ENCODE results near the gene RBM33.
"Not testable (repeated sequence)": the region's sequence is repeated elsewhere in the genome, so short reads cannot be mapped to it uniquely, and the experiment has no call there.

Gene RBM33, protein sequence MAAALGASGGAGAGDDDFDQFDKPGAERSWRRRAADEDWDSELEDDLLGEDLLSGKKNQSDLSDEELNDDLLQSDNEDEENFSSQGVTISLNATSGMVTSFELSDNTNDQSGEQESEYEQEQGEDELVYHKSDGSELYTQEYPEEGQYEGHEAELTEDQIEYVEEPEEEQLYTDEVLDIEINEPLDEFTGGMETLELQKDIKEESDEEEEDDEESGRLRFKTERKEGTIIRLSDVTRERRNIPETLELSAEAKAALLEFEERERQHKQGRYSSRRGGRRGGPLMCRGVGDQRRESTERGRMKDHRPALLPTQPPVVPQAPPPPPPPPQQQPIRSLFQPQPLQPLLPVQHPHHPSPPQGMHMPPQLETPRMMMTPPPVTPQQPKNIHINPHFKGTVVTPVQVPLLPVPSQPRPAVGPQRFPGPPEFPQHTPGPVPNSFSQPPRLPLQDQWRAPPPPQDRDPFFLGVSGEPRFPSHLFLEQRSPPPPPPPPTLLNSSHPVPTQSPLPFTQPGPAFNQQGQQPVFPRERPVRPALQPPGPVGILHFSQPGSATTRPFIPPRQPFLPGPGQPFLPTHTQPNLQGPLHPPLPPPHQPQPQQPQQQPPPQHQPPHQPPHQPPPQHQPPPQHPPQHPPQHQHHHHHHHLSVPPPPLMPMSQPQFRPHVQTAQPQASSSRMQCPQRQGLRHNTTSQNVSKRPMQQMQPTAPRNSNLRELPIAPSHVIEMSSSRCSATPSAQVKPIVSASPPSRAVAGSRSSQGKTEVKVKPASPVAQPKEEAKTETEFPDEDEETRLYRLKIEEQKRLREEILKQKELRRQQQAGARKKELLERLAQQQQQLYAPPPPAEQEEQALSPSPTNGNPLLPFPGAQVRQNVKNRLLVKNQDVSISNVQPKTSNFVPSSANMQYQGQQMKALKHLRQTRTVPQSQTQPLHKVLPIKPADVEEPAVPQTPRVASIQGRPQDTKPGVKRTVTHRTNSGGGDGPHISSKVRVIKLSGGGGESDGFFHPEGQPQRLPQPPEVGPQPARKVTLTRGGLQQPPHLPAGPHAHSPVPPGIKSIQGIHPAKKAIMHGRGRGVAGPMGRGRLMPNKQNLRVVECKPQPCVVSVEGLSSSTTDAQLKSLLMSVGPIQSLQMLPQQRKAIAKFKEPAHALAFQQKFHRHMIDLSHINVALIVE

DNA sequence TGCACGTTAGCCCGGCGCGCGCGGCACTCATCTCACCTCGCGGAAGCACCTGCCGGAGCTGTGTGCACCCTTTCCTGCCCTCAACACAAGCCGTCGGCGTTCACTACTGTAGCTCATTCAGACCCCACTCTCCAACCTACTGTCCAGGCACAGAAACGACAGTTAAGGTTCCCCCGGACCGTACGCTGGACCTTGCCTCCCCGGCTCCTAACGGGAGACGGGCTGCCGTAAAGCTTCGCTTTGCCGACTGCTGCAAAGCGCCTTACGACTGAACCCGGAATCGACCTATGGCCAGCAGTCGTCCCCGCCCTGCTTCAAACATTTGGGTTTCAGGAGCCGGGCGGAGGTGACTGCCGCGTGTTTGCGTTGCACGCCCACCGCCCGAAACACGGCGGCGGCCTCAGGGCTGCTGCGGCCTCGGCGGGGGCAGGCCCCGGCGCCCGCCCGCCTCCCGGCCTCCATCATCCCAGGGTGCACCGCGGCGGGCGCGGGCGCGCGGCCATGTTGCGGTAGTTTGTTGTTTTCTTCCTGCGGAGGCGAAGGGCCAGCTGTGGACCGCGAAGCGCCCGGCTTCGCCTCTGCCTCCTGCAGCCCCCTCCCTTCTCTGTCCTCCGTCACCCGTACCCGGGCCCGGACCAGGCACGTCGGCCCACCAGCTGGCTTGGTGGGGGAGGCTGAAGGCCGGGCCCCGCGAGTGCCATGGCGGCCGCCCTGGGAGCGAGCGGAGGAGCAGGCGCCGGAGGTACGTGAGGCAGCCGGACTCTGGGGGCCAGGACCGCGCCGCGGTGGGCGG is at the start of gene RBM33:
Gene RBM33 (plus strand): TSS at position 484 of the 793 bp plus-strand sequence. CDS start 216 bp downstream, at position 700.
- DNase-seq, result peak; percentile 91

GRCh38 chr7:155594961-155595366 is 49.5 kb upstream of the RBM33 start:
- DNase-seq, result no peak

DNA sequence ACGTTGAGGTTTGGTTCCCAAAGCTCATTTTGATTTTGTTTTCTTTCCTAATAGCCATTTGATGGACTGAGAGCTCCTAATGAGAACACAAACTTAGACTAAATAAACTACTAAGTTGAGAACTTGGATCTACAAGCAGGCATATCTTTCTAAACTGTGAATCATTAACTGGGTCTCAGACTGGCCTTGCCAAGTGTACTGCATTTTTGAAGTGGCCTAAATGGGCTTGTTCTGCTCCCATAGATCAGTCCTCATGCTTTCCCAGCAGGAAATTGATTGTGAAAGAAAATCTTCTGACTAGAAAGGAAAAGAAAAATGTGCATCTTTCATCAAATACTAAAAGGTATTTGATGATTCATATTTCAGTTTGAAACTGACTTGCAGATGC is 46.7 kb upstream of the RBM33 start:
- DNase-seq, result no peak

DNA sequence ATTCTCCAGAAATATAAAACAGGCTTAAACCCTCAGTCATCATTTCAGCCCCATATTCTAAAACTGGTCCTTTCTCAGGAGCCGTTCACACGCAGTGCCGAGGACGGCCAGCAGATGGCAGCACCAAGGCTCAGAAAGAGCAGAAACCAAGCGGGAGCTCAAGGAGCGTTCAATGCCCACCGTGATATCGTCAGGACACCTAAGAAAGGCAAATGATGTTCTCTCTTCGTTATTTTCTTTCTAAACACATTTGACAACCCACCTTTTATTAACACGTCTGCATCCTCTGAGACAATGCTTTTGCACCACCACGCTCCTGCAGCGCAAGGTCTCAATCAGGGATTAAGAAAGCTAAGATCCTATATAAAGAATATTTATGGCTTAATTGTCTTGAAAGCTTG is 45.7 kb upstream of the RBM33 start:
- peak; percentile 89 for DNase-seq

DNA sequence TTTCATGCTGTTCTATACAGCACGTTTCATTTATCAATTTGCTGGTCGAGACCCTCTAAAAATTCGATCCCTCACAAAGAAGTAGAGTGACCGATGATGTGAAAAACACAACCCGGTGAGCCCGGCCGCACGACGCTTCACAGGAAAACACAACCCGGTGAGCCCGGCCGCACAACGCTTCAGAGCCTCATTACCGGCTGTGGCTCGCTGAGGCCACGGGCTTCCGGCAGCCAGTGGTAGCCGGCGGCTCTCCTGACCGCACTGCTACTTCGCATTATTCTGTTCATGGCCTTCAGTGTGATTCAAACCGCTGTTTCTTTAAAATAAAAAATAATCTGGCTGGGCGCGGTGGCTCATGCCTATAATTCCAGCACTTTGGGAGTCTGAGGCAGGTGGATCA is 42.3 kb upstream of the RBM33 start:
- no peak for DNase-seq

DNA sequence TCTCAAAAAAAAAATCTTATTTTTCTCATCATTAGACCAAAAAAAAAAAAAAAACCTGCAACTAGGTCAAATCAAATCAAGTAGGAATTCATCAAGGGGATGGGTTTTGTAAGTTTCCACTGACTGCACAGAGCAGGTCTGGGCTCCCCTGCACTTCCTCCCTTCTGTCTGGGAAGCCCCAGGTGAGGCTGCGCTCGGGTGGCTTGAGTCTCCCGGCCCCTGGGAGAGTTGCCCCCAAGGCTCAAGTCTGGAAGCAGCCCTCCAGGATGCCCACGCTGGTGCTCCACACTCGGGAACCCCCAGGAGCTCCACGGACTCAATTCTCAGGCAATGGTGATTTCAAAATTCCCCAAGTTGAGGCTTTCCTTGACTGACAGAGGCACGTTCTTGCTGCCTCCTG is 41.7 kb upstream of the RBM33 start:
- DNase-seq, result no peak

DNA sequence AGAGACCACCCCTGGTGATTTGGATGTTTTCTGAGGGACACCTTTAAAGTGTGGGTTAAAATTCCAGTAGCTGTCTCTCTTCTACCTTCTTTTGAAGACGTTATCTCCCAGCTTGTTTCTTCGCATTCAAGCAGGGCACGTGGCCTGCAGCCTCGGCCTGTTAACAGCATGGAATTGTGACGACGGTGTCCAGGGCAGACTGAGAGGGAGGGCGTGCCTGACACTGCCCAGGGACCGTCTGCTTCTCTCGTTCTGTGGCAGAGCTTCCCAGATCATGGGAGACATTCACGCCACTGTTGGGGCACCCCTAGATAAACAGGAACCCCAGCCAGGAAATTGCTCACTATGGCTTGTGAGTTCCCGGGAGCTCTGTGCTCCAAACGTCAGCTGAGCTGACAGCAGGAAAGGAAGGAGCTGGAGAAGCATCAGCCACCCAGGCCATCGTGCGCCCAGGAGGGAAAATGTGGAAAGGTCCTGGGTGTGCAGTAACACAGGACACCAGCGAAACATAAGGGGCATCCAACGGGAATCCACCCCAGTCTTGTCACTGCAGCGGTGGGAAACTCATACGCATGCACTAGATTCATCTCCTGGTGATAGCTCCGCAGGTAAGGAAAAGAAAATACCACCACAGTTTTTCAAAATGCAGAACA is 41.1 kb upstream of the RBM33 start:
- no peak for DNase-seq

- DNase-seq, result no peak
Observed at GRCh38 chr7:155603858-155604503, 40.5 kb upstream of the RBM33 start.

DNA sequence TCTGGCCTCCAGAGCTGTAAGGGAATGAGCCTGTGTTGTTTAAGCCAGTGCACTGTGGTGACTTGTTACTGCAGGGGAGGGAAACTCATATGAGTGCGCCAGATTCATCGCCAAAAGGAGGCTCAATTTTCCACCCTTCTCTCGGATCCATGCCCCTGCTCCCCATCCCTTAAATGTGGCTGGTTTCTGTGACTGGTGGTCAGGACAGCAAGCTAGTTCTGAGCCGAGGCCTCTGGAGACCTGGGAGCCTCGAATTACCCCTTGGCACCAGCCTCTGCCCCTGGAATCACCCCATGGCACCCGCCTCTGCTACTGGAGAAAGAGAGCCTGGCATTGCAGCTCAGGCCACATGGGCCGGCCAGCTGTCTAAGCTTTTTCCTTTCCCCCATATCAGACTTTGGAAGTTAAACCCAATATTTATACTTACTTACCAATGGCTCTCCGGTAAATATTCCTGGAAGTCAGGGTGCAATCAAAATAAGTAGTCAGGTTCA is 39.9 kb upstream of the RBM33 start:
- DNase-seq, result no peak

- no peak for DNase-seq
Observed at GRCh38 chr7:155609185-155609584, 35.3 kb upstream of the RBM33 start.

DNA sequence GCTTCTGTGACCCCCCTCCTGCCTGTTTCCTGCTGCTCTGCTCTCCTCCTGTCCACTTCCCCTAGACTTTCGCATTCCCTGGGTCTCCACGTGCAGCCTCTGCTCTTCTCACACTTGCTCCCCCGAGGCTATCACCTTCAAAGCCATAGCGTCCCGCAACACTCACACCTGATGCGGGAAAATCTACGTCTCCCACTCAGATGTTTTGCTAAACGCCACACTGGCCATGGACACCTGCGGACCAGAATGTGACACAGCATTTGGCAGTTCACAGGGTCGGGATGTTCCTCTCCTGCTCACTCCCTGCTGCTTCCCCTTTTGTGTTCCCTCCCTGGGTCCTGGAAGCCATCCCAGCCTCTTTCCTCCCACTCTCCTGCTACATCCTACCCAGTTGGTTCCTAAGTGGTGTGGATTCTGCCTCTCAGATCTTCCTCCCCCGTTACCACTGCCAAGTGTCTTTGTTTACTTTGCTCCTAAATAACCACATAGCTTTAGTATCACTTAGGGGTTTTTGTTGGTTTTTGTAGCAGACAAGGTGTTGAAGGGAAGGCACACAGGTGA is 33.7 kb upstream of the RBM33 start:
- no peak for DNase-seq

DNA sequence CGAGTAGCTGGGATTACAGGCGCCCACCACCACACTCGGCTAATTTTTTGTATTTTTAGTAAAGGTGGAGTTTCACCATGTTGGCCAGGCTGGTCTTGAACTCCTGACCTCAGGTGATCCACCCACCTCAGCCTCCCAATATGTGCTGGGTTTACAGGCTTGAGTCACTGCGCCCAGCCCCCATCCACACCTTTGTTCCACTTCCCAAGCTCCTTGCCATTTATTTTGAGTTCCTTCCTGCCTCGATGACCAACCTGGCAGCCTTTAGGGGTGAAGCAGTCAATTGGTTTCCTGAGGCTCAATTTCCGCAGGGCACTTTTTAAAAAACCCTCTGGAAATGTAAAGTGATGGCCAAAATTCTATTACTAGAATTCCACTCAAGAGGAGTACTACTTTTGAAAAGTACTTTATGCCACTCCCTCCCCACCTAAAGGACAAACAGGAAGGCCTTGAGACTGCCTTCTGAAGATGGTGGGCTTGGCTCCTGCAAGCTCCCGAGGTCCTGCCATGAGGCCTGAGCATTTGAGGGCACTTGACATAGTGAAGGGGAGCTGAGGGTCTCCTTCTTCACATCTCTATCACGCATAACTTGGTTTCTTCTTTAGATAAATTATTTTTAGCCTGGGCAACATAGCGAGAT is 32.5 kb upstream of the RBM33 start:
- DNase-seq, result no peak

DNA sequence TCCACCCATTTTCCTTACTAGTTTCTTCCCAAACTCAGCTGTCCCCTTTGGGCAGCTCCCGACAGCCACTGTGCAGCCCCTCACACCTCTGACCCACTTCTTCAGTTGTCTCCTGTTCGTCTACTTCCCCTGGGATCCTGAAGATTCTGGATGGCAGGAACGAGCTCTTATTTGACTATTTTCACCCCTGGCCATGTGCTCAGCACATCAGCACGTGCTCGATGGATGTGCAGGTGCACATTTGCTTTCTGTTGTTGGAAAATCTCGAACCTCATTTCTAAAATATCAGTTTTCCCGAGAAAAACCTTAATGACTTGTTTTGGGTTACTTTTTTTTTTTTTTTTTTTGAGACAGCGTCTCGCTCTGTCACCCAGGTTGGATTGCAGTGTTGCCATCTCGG is 31.8 kb upstream of the RBM33 start:
- no peak for DNase-seq

- DNase-seq, result not testable (repeated sequence)
Observed at GRCh38 chr7:155615085-155615484, 29.4 kb upstream of the RBM33 start.

GRCh38 chr7:155618708-155619633 is 25.5 kb upstream of the RBM33 start:
- DNase-seq, result no peak

GRCh38 chr7:155619634-155620271 is 24.7 kb upstream of the RBM33 start:
- no peak for DNase-seq

GRCh38 chr7:155620497-155620896 is 24.0 kb upstream of the RBM33 start:
- DNase-seq, result no peak

GRCh38 chr7:155621418-155621980 is 23.0 kb upstream of the RBM33 start:
- DNase-seq, result no peak
